Thoracic aorta (tissue), 2 donors: Measurements from ENCODE around the gene GTF2IRD1. TPM values are rescaled to one million over a fixed set of nuclear protein-coding genes. Genes with fewer than 3 reads are reported as not detected.
"Not testable (repeated sequence)": the region's sequence is repeated elsewhere in the genome, so short reads cannot be mapped to it uniquely, and the experiment has no call there.

ENCODE experiments used
- ATAC-seq: fragments of 150-250 bp; one replicate; pipeline ENCODE4 v1.8.0; 2017; ENCODE audit warnings: low read depth; ENCODE audit not compliant: insufficient number of reproducible peaks, low FRiP score
- DNase-seq: peaks from one replicate; pipeline ENCODE4 v3.0.0-alpha.2; 2020; ENCODE audit warnings: low spot score
- H3K27ac ChIP-seq, 2 donors: fragments of 200-600 bp; sonication (generic); 1 replicate in 1 of 2; 2 replicates in 1 of 2; pipeline ENCODE4 v1.5.1; 2016; ENCODE audit warnings: mild to moderate bottlenecking in 2 of 2, moderate library complexity in 2 of 2
- H3K27me3 ChIP-seq: fragments of 200-600 bp; sonication (generic); replicated peaks from 2 replicates; pipeline ENCODE4 v1.6.0; 2016; ENCODE audit warnings: mild to moderate bottlenecking; ENCODE audit not compliant: insufficient read depth
- H3K36me3 ChIP-seq: fragments of 200-600 bp; sonication (generic); one replicate; pipeline ENCODE4 v1.5.1; 2016
- H3K4me1 ChIP-seq, 2 donors: fragments of 200-600 bp; sonication (generic); 1 replicate in 1 of 2; 2 replicates in 1 of 2; pipeline versions ENCODE4 v1.5.1 to v1.6.0; 2016; ENCODE audit warnings: low read depth in 2 of 2, mild to moderate bottlenecking in 1 of 2; ENCODE audit not compliant: control insufficient read depth in 1 of 2
- H3K4me3 ChIP-seq: fragments of 200-600 bp; sonication (generic); 2 replicates; pipeline ENCODE4 v1.5.1; 2016; ENCODE audit warnings: mild to moderate bottlenecking
- H3K9me3 ChIP-seq: fragments of 200-600 bp; sonication (generic); 2 replicates; pipeline ENCODE4 v1.5.1; 2016
- total RNA-seq, 2 donors: library from RNA; depleted of rRNA; stranded (reverse); fragments of >200 nt; gene quantifications; one replicate each; pipeline versions ENCODE4 v1.1.0 to v1.2.3, GENCODE V29; 2016
- TF ChIP-seq, protein P1 (sequence below): fragments of 200-600 bp; sonication (generic); IDR thresholded peaks from one replicate; pipeline ENCODE4 v1.5.1; 2019; ENCODE audit warnings: antibody characterized with exemption

Gene GTF2IRD1
- total RNA-seq, 2 donors from 2014 or later, result 7.0 to 14.4 TPM

GRCh38 chr7:74428023-74428422, 25.7 kb upstream of the GTF2IRD1 start:
- Histone ChIP-seq H3K36me3 (no peaks in the 10 kb centered on the region), H3K4me3 (no peak overlapping the region), H3K27me3 (no peaks in the 10 kb centered on the region), H3K9me3 (no peaks in the 10 kb centered on the region), H3K27ac (no peak overlapping the region), H3K4me1 (peaks cover 0 to 9% of the 10 kb centered on the region in 2 donors)
- DNase-seq (no peak), ATAC-seq (no peak)
- TF ChIP-seq, protein P1, sequence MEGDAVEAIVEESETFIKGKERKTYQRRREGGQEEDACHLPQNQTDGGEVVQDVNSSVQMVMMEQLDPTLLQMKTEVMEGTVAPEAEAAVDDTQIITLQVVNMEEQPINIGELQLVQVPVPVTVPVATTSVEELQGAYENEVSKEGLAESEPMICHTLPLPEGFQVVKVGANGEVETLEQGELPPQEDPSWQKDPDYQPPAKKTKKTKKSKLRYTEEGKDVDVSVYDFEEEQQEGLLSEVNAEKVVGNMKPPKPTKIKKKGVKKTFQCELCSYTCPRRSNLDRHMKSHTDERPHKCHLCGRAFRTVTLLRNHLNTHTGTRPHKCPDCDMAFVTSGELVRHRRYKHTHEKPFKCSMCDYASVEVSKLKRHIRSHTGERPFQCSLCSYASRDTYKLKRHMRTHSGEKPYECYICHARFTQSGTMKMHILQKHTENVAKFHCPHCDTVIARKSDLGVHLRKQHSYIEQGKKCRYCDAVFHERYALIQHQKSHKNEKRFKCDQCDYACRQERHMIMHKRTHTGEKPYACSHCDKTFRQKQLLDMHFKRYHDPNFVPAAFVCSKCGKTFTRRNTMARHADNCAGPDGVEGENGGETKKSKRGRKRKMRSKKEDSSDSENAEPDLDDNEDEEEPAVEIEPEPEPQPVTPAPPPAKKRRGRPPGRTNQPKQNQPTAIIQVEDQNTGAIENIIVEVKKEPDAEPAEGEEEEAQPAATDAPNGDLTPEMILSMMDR, result no peak

GRCh38 chr7:74429153-74429747, 24.5 kb upstream of the GTF2IRD1 start:
- no peak for DNase-seq
- TF ChIP-seq, protein P1, result no peak
- H3K4me3 ChIP-seq, result no peak overlapping the region
- H3K9me3 ChIP-seq, result no peaks in the 10 kb centered on the region
- H3K36me3 ChIP-seq, result no peaks in the 10 kb centered on the region
- no peaks in the 10 kb centered on the region for H3K27me3 ChIP-seq
- H3K27ac ChIP-seq, result no peak overlapping the region
- ATAC-seq, result no peak
- peaks cover 0 to 9% of the 10 kb centered on the region in 2 donors for H3K4me1 ChIP-seq

DNA sequence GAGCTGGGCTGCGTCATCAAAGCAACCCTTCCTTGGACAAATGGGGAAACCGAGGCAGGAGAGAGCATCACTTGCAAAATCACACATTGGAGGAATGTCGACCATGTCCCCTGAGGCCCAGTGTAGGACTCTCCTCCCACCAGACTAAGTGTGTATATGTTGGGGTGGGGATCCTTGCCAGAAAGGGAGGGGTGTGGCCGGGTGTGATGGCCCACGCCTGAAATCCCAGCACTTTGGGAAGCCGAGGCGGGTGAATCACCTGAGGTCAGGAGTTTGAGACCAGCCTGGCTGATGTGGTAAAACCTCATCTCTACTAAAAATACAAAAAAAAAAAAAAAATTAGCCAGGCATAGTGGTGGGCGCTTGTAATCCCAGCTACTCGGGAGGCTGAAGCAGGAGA, 23.3 kb upstream of the GTF2IRD1 start:
- H3K9me3 ChIP-seq, H3K27me3 ChIP-seq, DNase-seq, H3K4me3 ChIP-seq, H3K4me1 ChIP-seq, ATAC-seq, H3K27ac ChIP-seq, H3K36me3 ChIP-seq: not testable (repeated sequence)

DNA sequence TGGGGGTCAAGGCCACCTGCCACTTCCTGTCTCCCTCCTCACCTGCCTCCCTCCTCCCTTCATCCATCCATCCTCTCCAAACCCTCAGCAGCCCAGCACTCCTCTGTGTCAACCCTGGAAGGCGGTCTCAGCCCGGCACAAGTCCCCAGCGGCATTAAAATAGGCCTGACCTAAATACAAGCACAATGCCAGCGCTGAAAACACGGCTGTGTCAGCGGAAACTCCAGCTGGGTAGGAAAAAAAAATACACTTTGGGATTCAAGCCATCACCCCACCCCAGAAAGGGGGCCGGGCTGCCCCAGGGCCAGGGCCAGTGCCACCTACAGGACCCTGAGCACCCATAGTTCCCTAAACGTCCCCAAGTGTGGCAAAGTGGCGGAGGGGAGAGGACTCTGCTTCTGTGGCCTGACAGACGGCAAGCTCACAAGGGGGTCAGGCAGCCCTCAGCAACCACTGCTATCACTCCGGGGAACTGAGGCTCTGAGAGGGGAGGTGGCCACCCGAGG, 22.7 kb upstream of the GTF2IRD1 start:
- TF ChIP-seq, protein P1, result no peak
- no peaks in the 10 kb centered on the region for H3K9me3 ChIP-seq
- H3K4me1 ChIP-seq, result peaks cover 0 to 9% of the 10 kb centered on the region in 2 donors
- H3K4me3 ChIP-seq, result no peak overlapping the region
- DNase-seq (no peak), ATAC-seq (no peak)
- H3K36me3 ChIP-seq, result no peaks in the 10 kb centered on the region
- no peak overlapping the region for H3K27ac ChIP-seq
- H3K27me3 ChIP-seq, result no peaks in the 10 kb centered on the region

GRCh38 chr7:74437291-74437571, 16.5 kb upstream of the GTF2IRD1 start:
- not testable (repeated sequence) for ATAC-seq, H3K27me3 ChIP-seq, H3K27ac ChIP-seq, H3K4me3 ChIP-seq, H3K4me1 ChIP-seq, DNase-seq, H3K36me3 ChIP-seq, H3K9me3 ChIP-seq

GRCh38 chr7:74438327-74438726, 15.4 kb upstream of the GTF2IRD1 start:
- ATAC-seq (no peak), DNase-seq (no peak)
- H3K27ac ChIP-seq, result no peak overlapping the region
- peaks cover 3% of the 10 kb centered on the region for H3K9me3 ChIP-seq
- H3K27me3 ChIP-seq, result no peaks in the 10 kb centered on the region
- no peaks in the 10 kb centered on the region for H3K4me1 ChIP-seq
- H3K36me3 ChIP-seq, result no peaks in the 10 kb centered on the region
- no peak overlapping the region for H3K4me3 ChIP-seq
- TF ChIP-seq, protein P1, result no peak
